Umbilical cord (tissue), 2 donors: Measurements from ENCODE around the gene IQGAP2. TPM values are rescaled to one million over a fixed set of nuclear protein-coding genes. Genes with fewer than 3 reads are reported as not detected.
"Not testable (repeated sequence)": the region's sequence is repeated elsewhere in the genome, so short reads cannot be mapped to it uniquely, and the experiment has no call there.

Experiments used
- DNase-seq: peaks from one replicate; pipeline ENCODE4 v3.0.0-alpha.2; 2015; ENCODE audit warnings: low spot score
- total RNA-seq: library from RNA; depleted of rRNA; stranded (reverse); fragments of >200 nt; gene quantifications from one replicate; pipeline ENCODE4 v1.2.3, GENCODE V29; 2014; ENCODE audit warnings: low replicate concordance; ENCODE audit not compliant: insufficient read depth

Gene IQGAP2
- total RNA-seq, 1 donor from 2014 or later: 32.3 TPM

DNA sequence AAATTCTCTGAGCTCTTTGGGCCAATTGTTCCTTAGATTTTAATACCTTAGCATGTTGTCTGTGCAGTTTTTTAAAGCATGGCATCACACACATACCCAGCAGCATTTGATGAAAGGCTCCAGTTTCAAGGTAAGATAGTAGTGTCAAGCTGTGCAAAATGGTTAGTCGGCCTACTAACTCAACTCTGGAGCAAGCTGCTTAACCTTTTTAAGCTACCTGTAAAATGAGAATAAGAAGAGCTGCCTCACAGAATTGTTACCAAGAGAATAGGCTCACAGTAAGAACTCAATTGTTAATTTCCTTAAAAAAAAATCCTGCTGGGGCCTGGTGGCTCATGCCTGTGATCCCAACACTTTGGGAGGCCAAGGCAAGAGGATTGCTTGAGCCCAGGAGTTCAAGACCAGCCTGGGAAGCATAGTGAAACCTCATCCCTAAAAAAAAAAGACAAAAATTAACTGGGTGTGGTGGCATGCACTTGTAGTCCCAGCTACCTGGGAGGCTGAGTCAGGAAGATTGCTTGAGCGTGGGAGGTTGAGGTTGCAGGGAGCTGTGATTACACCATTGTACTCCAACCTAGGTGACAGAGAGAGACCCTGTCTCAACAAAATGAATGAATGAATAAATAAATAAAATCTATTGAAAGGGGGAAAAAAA, 96.5 kb downstream of the IQGAP2 start:
- DNase-seq: no peak

DNA sequence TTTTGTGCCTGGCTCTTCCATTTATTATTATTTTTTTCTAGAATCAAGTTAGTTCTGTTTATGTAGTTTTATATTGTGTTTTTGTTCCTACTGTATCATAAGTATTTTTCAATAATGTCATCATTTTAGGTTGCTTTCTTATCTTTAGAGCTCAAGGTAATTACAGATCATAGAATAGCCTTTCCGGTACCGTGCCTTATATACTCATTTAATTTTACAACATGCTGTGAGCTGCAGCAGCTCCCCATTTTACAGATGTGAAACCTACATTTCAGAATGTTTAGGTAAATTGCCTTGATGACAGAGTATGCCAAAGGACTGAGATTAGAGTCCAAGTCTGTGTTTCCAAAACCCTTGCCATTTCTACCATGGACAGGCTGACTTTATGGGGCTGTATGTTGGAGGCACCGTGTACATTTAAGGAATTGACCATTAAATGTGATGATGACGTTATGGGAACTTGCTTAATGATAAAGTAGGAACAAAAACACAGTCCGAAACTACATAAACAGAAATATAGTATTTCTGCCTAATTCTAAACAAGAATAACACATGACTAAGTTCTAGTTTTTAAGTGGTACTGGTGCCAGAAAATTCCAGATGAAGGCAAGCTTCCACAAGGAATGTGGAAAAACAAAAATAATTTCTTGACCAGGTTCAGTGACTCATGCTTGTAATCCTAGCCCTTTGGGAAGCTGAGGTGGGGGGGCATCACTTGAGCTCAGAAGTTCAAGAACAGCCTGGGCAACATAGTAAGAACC, 97.7 kb downstream of the IQGAP2 start:
- DNase-seq: peak; percentile 32

DNA sequence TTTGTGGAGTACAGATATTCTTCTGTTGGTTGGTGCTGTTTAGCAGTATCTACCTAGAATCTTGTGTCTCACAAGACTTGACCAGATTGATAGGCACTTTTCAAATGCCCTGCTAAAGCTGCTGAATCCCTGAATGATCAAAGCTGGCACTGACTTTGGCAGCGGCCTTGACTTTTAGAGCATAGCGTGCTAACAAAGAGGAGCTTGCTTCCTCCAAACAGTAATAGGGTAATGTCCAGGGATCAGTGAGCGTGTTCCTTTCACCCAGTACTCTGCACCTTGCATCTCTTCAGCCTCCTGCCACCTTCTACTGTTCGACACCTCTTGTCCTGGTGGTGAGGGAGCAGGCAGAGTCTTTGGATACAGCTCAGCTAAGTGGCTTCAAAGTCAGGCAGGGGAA, 100.8 kb downstream of the IQGAP2 start:
- no peak for DNase-seq

DNA sequence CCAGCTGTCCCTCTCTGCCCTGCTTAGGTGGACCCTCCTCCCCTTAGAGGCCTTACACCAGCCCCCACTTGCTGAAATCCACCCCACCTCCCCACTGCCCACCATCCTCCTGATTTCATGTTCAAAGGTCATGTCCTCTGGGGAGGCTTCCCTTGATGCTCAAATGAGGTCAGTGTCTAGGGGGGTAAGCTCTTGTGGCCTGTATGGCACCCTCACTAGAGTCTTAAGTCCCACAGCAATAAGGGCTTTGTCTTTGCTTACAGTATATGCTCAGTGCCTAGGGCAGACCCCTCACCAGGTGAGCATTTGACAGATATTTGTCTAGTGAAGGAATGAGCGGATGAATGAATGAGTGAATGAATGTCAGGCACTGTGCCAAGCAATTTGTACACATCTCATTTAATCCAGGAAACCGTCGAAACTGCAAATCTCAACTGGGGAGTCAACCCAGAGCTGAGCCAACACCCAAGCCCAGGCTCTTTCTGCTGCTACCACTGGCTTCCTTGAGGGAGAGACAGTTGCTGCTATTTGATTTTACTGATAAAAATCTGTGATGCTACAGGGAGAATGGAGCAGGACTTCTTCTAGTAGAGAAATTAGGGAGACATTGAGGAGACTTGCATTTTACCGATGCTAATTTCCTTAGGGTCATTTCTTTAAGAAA, 101.9 kb downstream of the IQGAP2 start:
- no peak for DNase-seq

DNA sequence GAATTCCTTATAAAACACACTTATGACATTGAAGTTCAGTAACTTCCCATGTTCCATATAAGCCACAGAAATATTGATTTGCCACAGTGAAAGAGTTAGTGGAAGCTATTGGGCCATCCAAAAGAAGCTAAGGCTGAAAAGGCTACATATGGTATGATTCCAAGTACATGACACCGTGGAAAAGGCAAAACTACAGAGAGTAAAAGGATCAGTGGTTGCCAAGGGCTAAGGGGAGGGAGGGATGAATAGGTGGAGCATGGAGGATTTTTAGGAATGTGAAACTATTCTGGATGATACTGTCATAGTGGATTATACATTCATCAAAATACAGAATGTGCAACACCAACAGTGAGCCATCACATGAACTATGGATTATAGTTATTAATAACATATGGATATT, 110.4 kb downstream of the IQGAP2 start:
- DNase-seq: peak; percentile 15

DNA sequence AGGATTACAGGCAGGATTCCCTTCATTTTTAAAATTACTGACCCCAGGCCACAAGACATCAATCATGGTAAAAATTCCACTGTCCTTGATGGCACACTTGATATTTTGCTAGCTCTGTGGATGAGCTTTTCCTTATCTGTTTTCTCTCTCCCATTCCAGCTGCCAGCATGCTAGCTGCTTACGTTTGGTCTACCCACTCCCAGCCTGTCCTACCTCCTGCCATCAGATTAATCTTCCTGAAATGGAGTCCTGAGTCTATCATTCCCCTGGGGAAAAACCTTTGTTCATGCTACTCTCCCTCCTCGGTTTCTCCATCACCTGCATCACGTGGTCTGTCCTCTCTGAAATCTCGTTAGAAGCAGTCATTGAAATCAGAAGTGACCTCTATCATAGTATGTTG, 111.2 kb downstream of the IQGAP2 start:
- no peak for DNase-seq

DNA sequence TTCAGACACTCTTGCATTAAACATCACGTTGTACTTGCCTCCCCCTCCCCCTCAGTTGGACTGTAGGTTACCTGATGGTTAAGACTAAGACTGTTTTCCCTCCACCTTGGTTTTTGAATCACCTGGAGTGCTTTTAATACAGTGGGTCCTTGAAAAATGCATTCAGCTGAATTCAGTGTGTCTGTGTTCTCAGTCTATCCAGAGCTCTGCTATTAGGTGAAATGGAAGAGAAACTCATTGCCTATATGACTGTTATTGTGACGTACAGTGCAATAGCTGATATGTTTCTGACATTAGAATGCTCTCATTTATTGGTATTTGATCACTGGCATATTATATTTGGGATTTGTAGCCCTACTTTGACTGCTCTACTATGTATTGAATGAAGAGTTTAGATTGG, 111.6 kb downstream of the IQGAP2 start:
- no peak for DNase-seq

DNA sequence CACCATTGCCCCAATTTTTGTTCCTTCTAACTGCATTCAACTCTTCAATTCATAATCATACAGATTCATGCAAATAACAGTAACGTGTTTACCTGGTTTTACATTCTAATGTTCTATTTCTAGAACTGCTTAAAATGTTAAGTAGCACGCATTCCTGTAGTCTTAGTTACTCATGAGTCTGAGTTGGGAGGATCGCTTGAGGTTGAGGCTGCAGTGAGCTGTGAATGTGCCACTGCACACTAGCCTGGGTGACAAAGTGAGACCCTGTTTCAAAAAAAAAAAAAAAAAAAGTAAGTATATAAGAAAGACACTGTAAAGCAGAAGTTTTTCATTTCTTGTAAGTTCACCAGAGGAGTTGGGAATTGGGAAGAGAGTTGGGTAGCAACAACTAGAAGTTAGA, 114.2 kb downstream of the IQGAP2 start:
- no peak for DNase-seq

DNA sequence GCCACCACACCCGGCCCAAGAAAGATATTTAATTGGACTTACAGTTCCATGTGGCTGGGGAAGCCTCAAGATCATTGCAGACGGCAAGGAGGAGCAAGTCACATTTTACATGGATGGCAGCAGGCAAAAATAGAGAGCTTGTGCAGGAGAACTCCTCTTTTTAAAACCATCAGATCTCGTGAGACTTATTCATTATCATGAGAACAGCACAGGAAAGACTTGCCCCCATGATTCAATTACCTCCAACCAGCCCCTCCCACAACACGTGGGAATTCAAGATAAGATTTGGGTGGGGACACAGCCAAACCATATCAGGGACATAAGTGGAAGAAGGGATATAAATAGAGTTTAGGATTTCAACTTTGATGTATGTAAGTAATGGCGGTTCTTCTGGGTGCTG, 115.2 kb downstream of the IQGAP2 start:
- not testable (repeated sequence) for DNase-seq

DNA sequence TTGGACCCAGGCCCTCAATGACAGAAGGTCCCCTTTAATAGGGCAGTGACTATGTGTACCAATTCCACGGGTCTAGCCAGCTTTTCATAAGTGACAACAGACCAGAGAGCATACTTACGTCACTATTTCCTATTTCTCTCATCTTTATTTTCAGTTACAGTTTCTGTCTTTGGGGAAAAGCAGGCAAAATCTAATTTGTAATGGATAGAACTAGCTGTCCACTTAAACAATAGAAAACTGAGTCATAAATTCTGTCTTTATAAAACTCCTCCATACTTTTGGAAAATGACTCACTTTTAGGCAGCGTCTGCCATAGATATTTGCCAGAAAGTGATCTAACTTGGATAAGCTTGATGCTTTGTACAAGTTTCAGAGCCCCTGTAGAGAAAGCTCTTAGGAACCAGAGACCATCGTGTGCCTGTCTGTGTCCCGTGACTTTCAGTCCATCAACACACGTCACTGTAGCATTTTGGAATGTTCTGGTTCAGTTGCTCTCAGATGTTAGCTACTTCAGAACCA, 118.2 kb downstream of the IQGAP2 start:
- DNase-seq: peak; percentile 66

DNA sequence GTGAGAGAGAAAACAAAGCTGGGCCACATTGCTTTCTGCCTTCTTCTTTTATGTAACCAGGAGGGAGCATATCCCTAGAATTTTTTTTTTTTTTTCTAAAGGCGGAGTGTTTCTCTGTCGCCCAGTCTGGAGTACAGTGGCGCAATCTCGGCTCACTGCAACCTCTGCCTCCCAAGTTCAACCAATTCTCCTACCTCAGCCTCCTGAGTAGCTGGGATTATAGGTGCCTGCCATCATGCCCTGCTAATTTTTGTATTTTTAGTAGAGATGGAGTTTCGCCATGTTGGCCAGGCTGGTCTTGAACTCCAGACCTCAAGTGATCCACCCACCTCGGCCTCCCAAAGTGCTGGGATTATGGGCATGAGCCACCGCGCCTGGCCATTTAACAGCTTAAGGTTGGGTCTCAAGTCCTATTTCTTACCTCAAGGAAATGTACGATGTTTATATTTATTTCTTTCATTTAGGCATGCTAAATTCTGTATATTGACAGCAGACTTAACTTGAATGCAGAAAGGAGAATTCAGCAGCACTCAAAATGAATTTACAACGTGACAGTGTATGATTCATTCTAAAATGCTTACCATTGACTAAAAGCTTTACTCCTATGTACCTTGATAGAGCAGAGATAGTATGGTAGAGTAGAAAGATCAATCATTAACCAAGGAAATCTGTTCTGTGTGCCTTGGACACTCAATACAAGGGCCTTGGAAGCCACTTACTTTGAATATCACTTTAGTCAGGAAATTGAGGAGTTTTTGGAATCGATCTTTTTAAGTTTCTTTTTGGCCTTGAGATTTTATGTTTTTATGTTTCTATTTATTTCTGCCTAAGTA, 119.2 kb downstream of the IQGAP2 start:
- no peak for DNase-seq

DNA sequence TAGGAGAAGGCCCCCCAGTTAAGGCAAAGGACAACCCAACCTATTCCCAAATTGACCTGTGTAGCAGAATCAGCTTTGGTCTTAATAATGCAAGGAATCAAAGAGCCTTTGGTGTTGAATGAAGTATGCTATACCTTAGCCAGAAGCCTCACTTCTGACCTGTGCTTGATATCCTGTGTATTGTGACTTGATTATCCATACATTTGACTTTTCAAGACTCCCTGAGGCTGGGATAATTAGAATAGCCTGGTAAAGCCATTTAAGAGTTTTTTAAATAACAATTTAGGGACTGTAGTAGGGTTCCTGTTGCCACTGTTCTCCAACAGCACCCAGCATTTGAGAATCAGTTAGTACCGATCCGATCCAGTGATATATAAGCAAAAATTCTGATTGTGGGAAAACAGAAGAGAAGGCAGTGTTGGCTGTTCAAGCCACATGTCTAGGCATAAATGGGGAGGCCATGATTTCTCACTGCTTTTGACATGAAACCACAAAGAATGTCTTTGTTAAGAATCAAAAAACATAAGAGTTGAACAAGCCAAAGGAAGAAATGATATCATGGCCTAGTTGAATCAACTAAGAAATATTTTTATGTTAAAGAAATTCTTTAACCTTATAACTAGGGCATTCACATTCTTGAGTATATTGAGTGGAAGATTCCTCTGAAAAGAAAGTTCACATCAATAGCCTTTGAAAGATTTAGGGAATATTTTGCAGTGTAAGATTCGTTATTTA, 121.2 kb downstream of the IQGAP2 start:
- DNase-seq: no peak

DNA sequence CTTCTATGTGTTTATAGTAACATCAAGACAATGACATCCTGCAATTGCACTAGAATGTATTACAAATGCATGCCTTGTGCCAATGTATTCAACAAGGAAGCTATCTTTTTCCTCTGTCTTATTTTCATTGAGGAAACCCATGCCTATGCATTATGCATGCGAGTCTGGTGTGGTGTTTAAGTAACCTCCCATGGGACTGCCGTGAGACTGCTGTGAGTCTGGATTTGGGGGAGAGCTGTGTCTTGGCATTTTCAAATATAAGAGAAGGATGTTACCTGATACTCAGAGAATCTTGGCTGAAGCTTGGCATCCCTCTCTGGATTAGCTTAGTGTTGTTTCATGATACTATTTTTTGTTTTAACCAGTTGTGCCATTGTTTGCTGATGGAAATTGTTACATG, 121.8 kb downstream of the IQGAP2 start:
- no peak for DNase-seq

DNA sequence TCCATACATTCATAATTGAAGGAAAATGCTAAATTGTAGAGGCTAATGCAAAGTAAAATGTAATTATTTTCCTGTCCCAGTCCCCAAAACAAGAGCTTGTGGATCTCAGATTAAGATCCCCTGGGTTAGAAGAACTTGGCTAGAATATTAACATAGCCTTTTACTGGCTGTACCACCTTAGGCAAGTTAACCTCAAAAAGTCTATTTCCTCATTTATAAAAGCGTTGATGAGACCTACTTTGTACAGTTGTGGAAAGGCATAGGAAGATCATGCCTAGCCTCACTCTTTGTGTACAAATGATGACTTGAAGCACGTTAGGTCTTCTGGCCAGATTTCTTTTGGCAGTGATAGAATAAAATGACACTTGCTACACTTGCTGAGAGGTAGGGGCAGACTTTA, 122.9 kb downstream of the IQGAP2 start:
- no peak for DNase-seq

DNA sequence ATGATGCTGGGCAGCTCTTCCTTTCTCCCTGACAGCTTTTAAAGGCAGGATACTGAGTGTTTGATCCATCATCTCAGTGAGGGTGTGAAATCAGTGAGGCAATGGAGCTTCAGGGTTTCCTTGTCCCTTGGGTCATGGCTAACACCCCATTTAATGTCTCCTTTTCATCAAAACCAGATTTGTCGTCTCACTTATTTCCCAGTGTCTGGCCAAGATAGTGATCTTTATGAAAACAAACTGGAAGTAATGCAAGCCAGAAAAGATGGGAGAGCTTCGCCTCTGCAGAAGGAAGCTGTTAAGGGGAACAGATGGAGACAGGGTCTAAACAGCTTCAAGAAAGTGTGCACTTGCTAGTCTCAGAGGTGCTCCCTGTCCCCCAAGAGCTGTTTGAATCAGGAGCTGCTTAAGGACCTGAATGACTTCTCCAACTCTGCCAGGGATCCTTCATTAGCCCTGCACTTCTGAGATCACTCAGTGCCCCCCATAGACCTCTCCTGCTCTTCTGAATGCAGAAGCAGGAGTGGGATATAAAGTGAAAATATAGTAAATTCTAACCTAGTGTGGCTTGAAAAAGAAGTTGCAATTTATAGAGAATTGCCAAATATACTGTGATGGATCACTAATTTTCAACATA, 124.0 kb downstream of the IQGAP2 start:
- DNase-seq: no peak

DNA sequence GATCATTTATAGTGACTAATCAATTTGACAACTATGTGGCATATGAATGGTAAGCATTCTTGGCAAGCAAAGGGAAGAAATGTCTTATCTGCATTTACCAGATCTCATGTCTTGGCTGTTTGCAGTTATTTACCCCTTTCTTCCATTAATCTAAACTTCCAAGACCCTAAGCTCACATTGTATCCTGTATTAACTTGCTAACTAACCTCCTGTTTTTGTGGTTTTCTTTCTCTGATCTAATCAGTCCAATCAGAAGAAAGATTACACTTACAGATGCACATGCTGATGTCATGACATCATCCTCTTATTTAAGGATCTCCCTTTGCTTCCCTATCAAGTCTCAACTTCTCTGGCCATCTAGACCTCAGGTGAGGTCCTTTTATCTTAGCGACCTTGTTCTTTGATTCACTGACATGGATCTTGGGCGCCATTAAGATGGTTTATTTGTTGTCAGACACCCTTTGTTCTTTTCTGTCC, 124.6 kb downstream of the IQGAP2 start:
- no peak for DNase-seq

DNA sequence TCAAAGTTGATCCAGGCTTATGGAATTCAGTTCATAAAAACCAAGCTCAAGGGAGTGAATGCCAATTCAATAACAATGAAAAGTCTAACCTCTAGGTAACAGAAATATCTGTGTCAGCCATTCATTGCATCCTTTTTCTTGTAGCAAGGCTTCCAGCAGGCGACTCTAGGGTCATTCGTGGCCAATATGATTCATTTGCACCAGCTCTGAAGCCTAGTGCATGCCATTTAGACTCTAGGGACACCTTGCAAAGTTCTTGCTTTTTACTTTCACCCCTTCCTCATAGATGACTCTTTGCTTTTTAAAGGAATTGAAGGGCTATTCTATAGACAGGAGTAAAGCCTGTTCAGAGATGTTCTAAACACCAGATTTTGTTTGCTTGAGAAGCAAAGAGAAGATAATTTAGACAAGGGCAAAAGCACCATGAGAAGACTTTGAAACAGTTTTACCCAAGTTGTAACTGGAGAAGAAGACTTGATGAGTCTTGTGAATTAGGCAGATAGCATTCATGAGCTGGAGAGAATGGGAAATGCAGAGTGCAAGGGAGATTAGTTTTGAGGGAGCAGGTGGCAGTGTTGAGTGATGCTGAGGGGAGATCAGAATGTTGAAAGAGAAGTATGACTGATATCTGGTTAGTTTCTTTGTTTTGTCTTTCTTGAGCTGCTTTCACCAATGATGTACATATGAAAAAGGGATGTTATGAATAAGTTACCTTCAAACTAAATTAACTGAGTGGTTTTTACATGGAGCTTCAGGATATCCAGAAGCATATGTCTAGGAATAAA, 125.7 kb downstream of the IQGAP2 start:
- no peak for DNase-seq

DNA sequence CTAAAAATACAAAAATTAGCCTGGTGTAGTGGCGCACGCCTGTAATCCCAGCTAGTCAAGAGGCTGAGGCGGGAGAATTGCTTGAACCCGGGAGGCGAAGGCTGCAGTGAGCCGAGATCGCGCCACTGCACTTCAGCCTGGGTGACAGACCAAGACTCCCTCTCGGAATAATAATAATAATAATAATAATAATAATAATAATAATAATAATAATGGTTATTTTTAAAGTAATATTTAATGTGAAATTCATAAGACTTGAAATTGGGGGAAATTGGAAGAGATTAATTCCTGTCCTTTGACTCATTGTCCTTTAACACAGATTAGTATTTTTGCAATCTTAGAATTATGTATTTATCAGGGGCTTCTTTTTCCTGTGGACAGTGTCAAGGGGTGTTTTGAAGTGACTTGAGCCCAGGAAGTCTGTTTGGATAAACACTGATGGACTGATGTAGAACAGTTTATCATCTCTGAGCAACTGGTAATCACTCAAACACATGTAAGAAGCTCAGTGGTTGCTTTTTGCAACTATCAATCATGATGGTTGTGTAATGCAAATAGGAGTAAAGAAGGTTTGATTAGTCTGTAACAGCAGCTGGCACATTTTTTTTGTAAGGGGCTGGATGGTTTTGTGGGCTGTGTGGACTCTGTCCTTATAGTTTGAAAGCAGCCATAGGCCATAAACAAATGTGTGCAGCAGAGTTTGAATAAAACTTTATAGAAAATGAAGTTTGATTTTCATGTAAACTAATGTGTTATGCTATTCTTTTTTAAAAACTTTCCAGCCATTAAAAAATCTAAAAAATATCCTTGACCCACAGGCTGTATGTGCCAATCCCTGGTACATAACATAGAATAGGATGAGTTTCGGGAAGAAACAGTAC, 126.6 kb downstream of the IQGAP2 start:
- no peak for DNase-seq

DNA sequence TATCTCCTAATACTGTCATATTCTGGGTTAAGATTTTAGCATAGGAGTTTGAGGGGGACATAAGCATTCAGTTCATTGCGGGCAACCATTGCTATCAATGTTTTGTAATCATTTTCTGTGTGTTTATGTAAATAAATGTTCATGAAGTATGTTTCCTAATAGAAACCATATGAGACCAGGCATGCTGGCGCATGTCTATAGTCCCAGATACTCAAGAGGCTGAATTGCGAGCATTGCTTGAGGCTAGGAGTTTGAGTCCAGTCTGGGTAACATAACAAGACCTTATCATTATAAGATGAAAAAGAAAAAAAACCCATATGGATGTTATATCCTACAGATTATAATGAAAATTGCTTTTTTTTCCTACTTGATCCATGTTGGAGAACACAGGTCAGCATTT, 129.0 kb downstream of the IQGAP2 start:
- DNase-seq: no peak
